GOT3 (cell line): Measurements from ENCODE around the gene RBM8A.
A peak's percentile ranks its signal among the peaks of the same experiment; 100 is the strongest.

Source experiments
- DNase-seq: peaks from one replicate; lab custom pipeline; 2025; ENCODE audit warnings: mixed read lengths; lab: John Stamatoyannopoulos, UW

RBM8A gene

DNA sequence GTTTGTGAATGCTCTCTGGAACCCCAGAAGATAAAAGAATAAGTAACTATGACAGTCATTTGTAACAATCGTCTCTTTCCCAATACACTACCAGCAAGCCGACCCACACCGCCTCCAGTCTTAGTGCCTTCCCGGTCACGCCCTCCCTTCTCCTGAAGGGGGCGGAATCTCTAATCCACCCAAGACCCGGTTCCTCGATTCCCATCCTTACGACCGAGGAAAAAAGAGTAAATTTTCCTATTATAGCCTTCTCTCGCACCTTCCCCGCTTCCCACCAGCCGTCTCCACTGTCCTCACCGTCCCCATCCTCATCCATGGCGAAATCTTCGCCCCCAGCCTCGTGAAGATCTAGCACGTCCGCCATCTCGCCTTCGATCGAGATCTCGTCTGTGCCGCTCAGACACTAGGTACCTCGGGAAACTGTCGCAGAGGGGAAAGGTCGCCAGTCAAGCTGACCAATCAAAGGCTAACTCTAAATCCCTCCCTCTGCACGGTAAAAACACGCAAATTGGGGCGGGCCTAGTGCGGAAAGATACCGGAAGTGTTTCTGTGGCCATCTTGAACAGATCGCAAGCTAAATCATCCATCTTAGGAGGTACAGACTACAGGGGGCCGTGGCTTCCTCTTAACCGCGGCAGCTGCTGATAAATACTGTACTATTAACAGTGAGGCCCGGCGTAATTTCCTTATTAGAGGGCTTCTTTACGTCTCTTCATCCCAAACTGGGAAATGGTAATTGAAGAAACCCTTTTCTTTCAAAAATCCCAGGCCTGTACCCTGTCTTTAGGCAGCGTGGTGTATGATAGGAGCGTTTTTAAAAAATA, at the start of gene RBM8A:
Gene RBM8A, minus strand, starts transcription at position 422 of the 824 bp plus-strand sequence. Its CDS starts 58 bp downstream, at position 364.
- DNase-seq = peak; percentile 90

DNA sequence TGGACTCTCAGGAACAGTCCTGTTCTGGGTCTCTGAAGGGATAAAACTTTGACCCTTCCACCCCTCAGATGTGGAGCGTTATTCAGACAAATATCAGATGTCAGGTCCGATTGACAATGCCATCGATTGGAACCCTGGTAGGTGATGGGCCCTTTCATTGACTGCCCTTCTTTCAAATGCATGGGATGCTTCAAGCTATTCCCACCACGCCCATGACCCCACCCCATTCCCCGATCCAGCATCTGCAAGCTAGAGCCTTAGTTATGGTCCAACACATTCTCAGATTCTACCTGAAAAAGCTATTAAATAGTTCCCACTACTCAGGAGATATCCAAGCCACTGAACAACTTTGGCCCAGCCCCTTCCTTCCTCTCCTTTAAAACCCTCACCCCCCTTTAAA, 49.7 kb upstream of the RBM8A start:
- DNase-seq = no peak

DNA sequence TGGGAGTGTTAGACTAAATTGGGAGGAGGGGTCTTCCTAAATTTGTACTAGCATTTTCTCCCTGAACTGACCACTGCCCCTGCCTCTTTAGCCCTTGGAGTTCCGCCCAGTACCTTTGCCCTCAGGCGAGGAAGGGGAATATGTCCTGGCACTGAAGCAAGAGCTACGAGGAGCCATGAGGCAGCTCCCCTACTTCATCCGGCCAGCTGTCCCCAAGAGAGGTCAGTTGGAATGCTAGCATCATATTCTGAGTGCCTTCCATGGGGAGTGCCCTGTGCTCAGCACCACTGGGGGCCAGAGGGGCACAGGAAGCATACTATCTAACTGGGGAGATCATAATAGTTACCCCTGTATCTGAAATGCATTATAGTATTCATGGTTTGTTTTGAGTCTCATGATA, 47.9 kb upstream of the RBM8A start:
- DNase-seq = no peak

DNA sequence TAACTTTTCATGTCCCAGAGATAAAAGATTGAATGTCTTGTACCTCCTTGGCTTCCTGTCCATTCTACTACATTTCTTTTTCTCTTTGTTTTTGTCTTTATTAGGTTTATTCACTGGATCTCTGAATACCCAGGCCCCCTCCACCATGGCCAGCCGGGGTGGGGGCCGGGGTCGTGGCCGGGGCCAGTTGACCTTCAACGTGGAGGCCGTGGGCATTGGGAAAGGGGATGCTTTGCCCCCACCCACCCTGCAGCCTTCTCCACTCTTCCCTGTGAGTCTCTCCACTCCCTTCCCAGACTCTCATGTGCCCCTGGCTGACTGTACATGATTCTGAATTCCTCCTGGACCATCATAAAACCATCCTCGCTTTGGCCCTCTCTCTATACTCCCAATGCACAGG, 47.4 kb upstream of the RBM8A start:
- no peak for DNase-seq

DNA sequence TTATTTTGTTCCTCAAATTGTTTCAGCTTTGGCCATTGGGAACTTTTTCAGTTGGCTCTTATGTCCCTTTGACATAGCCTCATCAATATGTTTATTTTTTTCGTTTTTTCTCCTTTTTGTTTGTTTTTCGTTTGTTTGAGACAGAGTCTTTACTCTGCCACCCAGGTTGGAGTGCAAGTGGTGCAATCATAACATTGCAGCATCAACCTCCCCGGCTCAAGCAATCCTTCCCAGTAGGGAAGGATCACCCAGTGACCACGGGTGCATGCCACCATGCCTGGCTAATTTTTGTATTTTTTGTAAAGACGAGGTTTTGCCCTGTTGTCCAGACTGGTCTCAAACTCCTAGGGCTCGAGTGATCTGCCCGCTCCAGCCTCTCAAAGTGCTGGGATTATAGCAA, 45.3 kb upstream of the RBM8A start:
- no peak for DNase-seq

DNA sequence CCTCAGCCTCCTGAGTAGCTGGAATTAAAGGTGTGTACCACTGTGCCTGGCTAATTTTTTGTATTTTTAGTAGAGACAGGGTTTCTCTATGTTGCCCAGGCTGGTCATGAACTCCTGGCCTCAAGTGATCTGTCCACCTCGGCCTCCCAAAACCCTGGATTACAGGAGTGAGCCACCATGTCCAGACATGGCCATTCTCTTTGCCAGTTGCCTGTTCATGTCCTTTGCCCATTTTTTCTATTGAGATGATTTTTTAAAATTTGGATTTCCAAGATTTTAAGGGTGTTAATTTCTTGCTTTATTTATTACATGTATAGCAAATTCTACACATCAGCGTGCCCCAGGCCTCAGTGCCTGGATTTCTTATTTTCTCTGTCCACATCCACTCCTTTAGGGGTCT, 40.0 kb upstream of the RBM8A start:
- no peak for DNase-seq

DNA sequence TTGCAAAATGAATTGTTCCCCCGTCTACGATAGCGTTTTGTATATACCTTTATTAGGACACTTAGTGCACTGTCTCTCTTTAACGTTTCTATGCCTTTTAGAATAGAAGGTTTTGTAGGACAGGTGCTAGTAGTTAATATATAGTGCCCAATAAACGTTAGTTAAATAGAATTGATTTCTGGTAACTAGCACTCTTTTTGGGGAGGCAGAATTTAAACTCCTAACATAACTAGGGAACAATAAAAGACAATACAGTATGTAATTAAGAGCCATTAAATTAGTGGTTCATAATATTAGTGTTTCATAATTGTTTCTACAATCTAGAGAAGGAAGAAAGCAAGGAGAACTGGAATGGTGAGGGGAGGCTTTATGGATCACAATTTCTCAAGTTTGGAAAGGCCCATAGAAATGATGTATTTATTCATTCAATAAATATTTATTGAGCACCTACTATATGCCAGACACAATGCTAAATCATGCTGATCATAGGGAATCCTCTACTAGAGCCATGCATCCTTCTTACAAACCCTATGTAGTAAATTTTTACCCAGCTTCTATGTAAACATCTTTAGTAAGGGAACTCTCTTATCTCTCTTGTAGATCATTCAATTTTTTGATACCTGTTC, 37.9 kb upstream of the RBM8A start:
- DNase-seq = no peak

DNA sequence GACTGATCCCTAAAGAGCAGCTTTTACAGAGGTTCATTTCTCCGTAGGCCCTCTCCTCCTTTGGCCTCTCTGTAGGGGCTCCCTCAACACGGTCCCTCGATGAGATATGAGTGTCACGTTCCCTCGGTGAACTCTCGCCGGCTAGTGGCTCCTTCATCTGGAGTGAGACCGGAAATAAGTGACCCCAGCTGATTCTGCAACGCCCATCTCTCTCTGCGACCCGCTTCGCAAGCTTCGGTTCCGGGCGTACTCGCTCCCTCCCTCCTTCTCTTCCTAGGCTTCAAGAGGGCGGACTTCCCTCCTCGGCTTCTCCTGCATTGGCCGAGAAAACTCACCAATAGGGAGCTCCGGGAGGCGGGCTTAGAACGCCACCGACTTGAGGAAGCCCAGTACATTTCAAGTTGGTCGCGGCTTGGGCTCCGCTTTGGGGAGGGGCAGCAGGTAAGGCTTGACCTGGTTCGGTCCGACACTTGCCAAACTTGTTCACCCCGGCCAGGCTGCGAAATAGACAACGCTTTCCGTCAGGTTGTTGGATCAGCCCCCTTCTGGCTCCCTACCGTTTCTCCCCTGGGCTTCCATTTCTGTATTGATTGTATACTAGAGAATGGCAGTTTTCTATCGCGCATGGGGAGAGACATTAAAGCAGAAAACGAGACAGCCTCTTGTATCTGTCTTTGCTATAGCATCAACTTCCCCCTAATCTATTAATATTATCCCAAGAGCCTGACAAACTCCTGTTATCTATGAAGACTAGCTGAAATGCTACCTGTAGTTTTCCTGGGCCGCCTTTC, 37.2 kb upstream of the RBM8A start, which contains the start of the genes ANKRD34A and POLR3GL:
Gene ANKRD34A, minus strand, starts transcription at position 248 of the 791 bp plus-strand sequence. CDS start 2,816 bp downstream, outside the sequence.
Gene POLR3GL, plus strand, starts transcription at position 363 of the 791 bp plus-strand sequence. CDS start 10,176 bp downstream, outside the sequence.
- peak; percentile 64 for DNase-seq

DNA sequence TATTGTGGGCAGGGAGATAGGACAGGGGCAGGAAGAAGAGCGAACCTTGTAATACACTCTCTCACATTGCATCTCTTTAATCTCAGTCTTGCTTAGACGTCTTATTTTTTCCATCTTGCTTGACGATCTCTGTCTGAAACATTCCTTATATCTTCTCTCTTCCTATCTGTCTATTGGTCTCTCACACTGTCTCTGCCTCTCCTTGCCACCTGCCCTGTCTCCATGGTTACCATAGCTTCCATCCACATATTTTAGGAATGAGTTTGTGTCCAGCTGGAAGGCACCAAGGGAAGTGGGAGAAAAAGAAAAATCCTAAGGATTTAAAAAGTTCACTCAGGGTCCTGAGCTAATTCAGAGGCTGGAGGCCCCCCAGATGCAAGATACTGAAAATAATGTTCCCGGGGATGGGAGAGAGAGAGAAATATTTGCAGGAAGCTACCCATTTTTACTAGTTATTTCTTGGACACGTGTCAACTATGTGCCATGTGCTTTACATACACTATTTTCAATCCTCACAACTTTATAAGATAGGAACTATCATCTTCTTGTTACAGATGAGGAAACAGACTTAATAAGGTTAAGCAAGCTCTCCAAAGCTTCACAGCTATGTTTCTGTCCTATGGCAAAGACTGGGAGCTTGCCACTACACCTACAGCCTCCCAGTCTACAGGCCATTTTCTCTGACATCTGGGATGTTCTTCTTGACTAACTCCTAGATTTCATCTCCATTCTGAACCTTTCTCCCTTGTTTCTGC, 36.2 kb upstream of the RBM8A start:
- no peak for DNase-seq

DNA sequence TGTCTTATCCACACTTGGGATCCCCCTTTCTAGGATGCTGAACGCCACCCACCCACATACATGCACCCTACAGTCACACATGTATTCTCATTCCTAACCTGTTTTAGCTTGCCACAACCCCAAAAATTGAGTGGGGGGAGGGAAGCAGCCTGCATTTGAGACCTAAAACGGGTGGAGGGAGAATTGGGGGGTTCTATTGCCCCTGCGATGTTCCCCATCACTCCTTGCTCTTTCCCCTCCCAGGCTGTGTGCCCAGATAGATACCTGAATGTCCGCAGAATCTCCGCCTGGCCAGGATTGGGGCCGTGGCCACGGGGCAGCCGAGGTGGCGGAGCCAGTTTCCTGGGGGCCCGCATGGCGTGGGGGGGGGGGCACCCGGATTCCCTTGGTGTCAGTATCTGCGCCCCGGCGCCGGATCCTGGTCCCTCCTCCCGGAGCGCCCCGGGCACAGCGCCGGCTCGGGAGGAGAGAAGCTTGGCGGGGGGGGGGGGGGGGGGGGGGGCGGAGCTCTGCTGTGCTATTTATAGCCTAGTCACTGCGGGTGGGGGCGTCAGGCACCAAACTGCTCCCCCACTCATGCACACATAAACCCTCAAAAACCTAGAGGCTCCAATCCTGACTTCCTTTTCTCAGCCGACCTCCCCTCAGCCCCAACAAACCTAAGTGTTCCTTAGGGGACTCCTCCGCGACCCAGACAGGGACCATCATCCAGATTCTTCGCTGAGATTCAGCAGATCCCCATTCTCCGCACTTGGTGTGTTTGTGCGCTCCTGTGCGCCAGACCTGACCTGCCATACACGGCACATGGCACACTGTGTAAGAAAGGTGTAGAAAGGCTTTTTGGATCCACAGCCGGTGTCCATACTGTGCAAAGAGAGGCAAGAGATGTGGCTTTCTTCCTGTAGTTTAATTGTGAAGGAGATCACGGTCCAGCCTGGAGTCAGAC, 35.1 kb upstream of the RBM8A start:
- no peak for DNase-seq

DNA sequence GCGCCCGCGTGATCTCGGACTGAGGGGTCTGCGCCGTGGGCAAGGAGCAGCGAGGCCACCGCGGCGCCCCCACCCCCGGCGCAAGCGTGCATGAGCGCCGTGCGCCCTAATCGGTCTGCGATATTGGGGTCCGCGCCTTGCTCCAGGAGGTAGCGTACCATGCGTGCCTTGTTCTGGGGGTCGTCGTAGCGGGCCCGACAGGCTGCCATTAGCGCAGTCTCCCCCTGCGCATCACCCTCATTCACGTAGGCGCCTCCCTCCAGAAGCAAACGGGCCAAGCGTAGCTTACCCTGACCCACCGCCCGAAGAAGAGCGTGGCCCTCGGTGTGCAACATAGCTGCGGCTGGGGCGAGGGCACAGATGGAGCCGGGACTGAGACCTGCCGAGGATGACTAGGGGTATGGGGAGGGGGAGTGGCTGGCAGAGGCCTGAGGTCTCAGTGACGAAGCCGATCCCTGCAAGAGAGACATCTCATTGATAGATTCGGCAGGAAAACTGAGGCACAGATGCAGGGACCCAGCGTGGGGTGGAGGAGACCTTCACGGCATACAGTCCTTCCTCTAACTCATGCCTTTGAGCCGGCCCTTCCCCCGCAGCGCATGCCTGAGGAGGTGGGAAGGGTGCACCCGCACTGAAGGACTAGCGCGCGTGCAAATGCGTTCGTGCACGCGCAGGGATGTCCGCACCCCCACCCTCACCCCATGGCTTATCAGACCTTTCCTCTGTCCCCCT, 34.3 kb upstream of the RBM8A start:
- no peak for DNase-seq

DNA sequence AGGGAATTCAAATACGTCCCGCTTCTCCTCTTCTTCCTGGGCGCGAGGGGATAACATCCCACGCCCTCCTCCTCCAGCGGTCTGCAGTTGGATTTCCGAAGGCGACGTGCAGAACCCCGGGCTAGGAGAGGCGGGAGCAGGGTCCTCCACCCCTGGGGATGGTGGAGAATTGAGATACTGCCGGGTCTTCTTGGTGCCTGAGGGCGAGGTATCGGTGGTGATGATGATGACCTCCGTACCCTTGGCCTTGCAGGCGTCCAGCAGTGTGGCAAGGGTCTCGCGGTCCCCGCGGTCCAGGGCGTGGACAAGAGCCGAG, 33.8 kb upstream of the RBM8A start:
- DNase-seq = no peak

DNA sequence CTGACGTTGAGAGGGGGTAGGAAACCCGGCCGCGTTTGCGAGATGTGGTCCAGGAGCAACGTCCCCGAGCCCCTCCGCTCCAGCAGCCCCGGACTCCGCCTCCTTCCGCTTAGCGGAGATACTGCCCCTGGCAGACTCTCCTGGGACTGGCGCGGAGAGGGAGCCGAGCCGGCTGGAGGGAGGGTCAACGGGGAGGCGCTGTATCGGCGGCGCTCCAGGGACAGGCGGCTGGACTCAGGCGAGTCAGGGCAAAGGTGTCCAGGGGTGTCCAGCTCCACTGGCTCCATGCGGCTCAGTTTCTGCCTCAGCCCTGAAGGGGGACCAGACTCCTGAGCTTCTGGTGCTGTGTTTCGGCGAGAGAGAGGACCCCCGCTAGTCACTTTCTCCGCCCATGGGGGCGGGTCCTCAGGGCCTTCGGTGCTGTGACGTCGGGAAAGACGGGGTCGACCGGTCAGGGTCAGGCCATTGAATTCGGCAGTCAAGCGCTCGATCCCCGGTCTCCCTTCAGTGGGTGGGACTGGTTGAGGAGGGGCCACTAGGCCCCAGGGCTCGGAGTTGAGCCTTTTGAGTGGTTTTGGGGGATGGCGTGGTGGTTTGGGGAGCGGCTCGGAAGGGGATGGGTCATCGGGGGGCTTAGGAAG, 33.3 kb upstream of the RBM8A start:
- DNase-seq = no peak

DNA sequence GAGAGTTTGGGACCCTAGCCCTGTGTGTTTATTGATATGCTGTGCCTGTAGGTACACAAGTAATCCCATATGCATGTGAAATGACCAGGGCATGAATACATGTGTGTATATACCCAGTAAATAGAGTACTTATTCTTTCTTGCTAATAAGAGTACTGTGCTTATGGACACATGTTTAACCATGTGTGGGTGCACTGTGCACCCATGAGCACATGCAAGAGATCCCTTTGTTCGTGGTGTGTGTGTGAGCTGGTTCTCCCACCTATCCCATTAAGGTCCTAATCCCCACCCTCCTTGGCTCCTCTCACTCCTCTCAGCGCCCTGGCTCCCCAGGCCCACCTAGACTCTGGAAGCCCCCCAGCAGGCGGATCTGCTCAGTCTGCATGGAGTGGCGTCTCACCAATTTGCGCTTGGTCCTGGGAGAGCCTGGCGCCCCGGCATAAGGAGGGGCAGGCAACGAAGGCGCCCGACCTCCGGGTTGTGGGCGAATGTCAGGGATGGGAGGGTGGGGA, 32.7 kb upstream of the RBM8A start:
- DNase-seq = no peak

DNA sequence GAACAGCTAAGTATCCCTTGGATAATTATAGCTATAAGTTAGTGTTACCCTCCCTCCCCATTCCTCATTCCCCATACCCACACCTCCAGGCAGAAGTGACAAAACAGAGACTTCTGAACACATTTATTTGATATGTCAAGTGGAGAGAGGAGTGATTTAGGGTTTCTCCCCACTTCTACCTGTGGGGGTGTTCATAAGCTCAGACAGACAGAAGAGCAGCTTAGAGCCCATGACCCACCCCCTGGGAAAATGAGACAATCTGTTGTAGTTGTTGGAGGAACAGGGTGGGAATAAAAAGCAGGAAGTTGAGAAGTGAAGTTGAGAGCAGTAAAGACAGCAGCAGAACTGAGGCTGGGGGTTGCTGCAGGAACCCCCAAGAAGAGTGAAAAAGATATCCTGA, 32.0 kb upstream of the RBM8A start:
- no peak for DNase-seq

DNA sequence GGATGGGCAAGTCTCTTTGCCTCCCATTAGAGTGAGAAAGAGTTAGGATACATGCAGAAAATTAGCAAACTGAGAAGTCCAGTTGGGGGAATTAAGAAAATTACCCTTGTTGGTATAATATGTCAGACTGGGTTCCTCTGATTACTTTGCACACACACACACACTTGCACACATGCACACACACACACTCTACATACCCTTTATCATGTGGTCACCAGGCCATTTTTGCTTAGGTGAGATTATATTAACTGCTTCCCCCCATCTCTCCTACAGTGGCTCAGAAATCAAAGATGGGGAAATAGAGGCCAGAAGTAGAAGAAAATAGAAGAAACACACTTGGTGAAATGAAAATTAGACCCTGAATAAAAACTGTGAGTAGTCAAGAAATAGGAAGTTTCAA, 31.4 kb upstream of the RBM8A start:
- no peak for DNase-seq

DNA sequence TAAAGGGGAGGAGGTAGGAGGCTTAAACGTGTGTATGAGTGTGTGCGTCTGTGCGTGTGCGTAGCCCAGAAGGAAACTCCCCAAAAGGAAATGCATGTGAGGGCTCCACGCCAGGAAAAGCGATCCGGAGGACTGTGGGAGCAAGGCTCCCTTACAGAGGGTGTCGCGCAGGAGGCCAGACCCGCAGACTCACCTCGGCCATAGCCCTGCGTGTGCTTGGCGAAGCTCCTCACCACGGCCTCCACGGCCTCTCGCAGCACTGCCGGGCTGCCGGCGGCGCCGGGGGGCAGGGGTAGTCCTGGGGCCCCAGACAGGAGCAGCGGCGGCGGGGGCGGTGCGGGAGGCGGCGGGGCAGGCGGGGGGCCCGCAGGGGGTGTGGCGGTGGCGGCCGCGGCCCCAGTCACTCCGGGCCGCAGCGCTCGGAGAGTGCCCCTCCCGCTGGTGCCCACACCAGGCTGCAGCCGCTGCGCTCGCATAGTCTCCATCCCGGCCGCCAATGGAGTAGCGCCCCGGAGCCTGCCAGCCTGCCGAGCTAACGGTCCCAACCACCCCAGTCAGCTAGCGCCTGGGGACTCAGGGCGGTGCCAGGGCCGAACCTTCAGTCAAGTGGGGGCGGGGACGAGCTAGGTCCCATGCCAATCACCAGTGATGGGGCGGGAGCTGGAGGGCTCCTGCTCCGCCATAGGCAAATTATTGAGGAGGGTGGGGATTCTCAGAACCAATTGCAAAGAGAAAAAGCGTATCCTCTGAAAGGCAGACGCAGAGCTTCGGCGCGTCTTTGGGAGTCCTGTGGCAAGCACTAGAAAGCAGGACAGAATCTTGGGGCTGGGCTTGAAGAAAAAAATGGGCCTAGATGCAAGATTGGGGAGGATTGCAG, 30.4 kb upstream of the RBM8A start, which contains the start of gene LIX1L:
Gene LIX1L, minus strand, starts transcription at position 575 of the 877 bp plus-strand sequence. Its CDS starts 90 bp downstream, at position 485.
- peak; percentile 93 for DNase-seq

DNA sequence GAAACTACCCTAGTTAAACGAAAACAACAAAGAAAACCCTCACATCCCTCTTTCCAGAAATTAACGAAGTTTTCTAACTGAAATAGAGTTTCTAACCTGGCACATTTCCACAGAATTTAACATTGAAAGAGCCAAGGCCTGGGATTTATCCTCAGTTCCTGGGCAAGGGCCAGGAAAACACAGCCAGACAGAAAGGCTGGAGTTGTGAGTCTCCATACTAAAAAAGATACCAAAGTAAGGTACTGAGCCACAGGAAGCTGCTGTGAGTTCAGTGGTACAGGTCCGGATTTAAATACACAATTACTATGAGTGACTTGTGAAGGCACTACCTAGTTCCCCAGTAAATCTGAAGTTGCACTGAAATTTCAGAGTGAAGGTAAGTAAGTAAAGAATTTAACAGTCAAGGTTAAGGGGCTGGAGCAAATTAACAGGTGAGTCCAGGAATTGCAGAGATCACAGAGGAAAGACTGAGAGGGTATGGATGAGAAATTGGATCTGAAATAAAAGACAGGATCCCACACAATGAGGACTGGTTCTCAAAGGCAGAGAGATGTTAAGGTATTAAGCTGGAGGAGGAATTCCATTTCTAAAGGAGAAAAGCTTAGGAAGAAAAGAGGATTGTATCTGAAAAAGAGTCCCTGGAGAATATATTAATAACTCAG, 29.6 kb upstream of the RBM8A start:
- no peak for DNase-seq
